ENCODE data around the gene CACNA2D3. TPM values are rescaled to one million over a fixed set of nuclear protein-coding genes. Genes with fewer than 3 reads are reported as not detected.

CACNA2D3 gene
- total RNA-seq, 1 donor from 2014 or later, result 10.0 TPM

GRCh38 chr3:54875596-54876268 lies 753.4 kb downstream of the CACNA2D3 start:
- no peak overlapping the region for H3K4me3 Mint-ChIP-seq (ENCODE audit: unreplicated experiment)
- peaks cover 5% of the 10 kb centered on the region for H3K9me3 Mint-ChIP-seq (ENCODE audit: unreplicated experiment)
- peaks cover 5% of the 10 kb centered on the region for H3K4me1 Mint-ChIP-seq (ENCODE audit: low read depth, unreplicated experiment)
- TF ChIP-seq, protein P1, sequence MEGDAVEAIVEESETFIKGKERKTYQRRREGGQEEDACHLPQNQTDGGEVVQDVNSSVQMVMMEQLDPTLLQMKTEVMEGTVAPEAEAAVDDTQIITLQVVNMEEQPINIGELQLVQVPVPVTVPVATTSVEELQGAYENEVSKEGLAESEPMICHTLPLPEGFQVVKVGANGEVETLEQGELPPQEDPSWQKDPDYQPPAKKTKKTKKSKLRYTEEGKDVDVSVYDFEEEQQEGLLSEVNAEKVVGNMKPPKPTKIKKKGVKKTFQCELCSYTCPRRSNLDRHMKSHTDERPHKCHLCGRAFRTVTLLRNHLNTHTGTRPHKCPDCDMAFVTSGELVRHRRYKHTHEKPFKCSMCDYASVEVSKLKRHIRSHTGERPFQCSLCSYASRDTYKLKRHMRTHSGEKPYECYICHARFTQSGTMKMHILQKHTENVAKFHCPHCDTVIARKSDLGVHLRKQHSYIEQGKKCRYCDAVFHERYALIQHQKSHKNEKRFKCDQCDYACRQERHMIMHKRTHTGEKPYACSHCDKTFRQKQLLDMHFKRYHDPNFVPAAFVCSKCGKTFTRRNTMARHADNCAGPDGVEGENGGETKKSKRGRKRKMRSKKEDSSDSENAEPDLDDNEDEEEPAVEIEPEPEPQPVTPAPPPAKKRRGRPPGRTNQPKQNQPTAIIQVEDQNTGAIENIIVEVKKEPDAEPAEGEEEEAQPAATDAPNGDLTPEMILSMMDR (IDR thresholded peaks at IDR 0.05; ENCODE audit: partially characterized antibody, unreplicated experiment), result no peak
- no peaks in the 10 kb centered on the region for H3K36me3 Mint-ChIP-seq (ENCODE audit: unreplicated experiment)
- H3K27ac Mint-ChIP-seq (ENCODE audit: unreplicated experiment), result no peak overlapping the region
- DNase-seq, result no peak
- H3K27me3 Mint-ChIP-seq (ENCODE audit: unreplicated experiment), result no peaks in the 10 kb centered on the region

DNA sequence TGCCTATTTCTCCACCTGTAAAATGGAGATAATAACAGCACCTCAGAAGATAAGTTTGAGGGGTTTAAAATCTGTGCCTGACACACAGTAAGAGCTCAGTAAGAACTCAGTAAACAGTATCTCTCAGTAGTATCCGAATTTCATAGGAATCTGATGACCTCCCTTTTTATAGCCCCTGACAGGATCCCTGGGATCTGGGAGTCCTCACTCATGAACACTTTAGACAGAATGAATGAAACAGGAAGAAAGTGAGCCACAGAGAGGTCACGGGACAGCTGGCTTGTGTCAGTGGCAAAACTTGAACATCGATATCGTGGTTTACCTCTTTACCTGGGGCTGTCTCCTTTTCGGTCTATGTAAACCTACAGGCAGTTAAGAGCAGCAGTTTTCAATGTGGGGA lies 754.3 kb downstream of the CACNA2D3 start:
- Mint-ChIP-seq H3K27ac (ENCODE audit: unreplicated experiment) (no peak overlapping the region), H3K4me1 (ENCODE audit: low read depth, unreplicated experiment) (peaks cover 5% of the 10 kb centered on the region), H3K36me3 (ENCODE audit: unreplicated experiment) (no peaks in the 10 kb centered on the region), H3K9me3 (ENCODE audit: unreplicated experiment) (peaks cover 5% of the 10 kb centered on the region), H3K4me3 (ENCODE audit: unreplicated experiment) (no peak overlapping the region), H3K27me3 (ENCODE audit: unreplicated experiment) (no peaks in the 10 kb centered on the region)
- TF ChIP-seq, protein P1 (IDR thresholded peaks at IDR 0.05; ENCODE audit: partially characterized antibody, unreplicated experiment), result no peak
- no peak for DNase-seq

GRCh38 chr3:54877730-54878129 lies 755.4 kb downstream of the CACNA2D3 start:
- TF ChIP-seq, protein P1 (IDR thresholded peaks at IDR 0.05; ENCODE audit: partially characterized antibody, unreplicated experiment), result no peak
- Mint-ChIP-seq H3K4me1 (ENCODE audit: low read depth, unreplicated experiment) (peaks cover 5% of the 10 kb centered on the region), H3K27ac (ENCODE audit: unreplicated experiment) (no peak overlapping the region), H3K36me3 (ENCODE audit: unreplicated experiment) (no peaks in the 10 kb centered on the region), H3K27me3 (ENCODE audit: unreplicated experiment) (no peaks in the 10 kb centered on the region), H3K4me3 (ENCODE audit: unreplicated experiment) (no peak overlapping the region), H3K9me3 (ENCODE audit: unreplicated experiment) (peaks cover 2% of the 10 kb centered on the region)
- no peak for DNase-seq

DNA sequence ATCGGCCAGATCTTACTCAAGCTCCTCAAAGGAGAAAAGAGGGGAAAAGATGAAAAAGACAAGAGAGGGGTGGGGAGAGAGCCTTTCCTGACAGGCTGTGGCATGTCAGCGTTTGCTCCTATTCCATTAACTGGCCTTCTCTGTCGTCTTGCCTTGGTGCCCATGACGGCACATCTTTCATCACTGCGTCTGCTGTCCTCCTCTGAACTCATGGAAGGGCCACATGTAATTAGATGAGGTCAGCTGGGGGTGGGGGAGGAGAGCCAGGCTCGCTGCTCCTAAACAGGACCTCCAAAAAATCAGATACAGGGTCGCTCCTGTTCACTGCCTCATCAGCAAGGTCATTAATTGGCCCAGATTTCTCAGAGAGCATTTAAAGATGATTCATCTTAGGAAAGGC lies 755.8 kb downstream of the CACNA2D3 start:
- Mint-ChIP-seq H3K36me3 (ENCODE audit: unreplicated experiment) (no peaks in the 10 kb centered on the region), H3K27me3 (ENCODE audit: unreplicated experiment) (no peaks in the 10 kb centered on the region), H3K4me3 (ENCODE audit: unreplicated experiment) (no peak overlapping the region), H3K27ac (ENCODE audit: unreplicated experiment) (no peak overlapping the region), H3K9me3 (ENCODE audit: unreplicated experiment) (peaks cover 2% of the 10 kb centered on the region), H3K4me1 (ENCODE audit: low read depth, unreplicated experiment) (peaks cover 5% of the 10 kb centered on the region)
- DNase-seq, result no peak
- TF ChIP-seq, protein P1 (IDR thresholded peaks at IDR 0.05; ENCODE audit: partially characterized antibody, unreplicated experiment), result no peak

- no peak for DNase-seq
- no peaks in the 10 kb centered on the region for H3K9me3 Mint-ChIP-seq (ENCODE audit: unreplicated experiment)
- peaks cover 2% of the 10 kb centered on the region for H3K4me1 Mint-ChIP-seq (ENCODE audit: low read depth, unreplicated experiment)
- TF ChIP-seq, protein P1 (IDR thresholded peaks at IDR 0.05; ENCODE audit: partially characterized antibody, unreplicated experiment), result no peak
- no peaks in the 10 kb centered on the region for H3K36me3 Mint-ChIP-seq (ENCODE audit: unreplicated experiment)
- no peaks in the 10 kb centered on the region for H3K27me3 Mint-ChIP-seq (ENCODE audit: unreplicated experiment)
- H3K4me3 Mint-ChIP-seq (ENCODE audit: unreplicated experiment), result no peak overlapping the region
- no peak overlapping the region for H3K27ac Mint-ChIP-seq (ENCODE audit: unreplicated experiment)
Observed at GRCh38 chr3:54882129-54882833, 759.9 kb downstream of the CACNA2D3 start.
